NCI-H345 treated with DMSO at 0.1 percent for 48 hours (cell line): ENCODE results near the gene HSD3B7.
A peak's percentile ranks its signal among the peaks of the same experiment; 100 is the strongest.
"Not testable (repeated sequence)": the region's sequence is repeated elsewhere in the genome, so short reads cannot be mapped to it uniquely, and the experiment has no call there.

Experiments used
- DNase-seq: peaks from one replicate; lab custom pipeline; 2025; ENCODE audit not compliant: unreplicated experiment; lab: John Stamatoyannopoulos, UW

HSD3B7 gene

GRCh38 chr16:30984669-30985400, at the start of gene HSD3B7:
Gene HSD3B7 (plus strand): TSS chr16:30985207. CDS start chr16:30985659, 452 bp downstream.
- DNase-seq = peak; percentile 68

DNA sequence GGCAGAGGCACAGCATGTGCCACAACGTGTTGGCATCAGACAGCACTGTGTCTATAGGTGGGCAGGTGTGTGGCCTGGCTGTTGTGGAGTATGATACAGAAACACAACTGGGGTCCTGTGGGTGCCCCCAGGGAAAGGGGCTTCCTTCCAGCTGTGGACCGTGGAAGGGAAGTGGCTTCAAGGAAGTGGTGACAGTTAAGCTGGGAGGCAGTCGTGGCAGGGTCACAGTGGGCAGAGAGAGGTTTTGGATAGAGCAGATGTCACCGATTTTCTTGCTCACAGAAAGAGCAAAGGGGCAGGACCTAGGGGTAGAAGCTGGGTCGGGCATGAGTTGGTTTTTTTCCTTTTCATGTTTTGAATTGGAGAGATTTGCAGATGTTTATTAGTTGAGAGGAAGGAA, 47.3 kb upstream of the HSD3B7 start:
- DNase-seq = no peak

- not testable (repeated sequence) for DNase-seq
Measured at GRCh38 chr16:30939571-30939970, 45.4 kb upstream of the HSD3B7 start.

GRCh38 chr16:30941600-30942425, 43.2 kb upstream of the HSD3B7 start:
- peak; percentile 34 for DNase-seq

DNA sequence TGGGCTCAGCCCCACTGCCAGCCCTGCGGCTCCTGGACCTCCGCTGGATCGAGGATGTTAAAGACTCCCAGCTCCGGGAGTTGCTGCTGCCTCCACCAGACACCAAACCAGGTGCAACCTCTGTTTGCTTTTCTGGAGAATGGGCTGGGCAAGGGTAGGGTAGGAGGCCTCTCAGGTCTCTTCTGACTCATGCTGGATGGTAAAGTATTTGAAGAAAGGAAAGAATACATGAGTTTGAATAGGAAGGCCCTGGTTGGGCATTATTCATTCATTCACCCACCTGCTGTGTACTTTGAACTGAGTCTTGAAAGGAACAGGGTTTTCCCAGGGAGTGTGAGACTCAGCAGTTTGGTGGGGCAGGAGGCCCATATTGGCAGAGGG, 42.6 kb upstream of the HSD3B7 start:
- DNase-seq = no peak

- no peak for DNase-seq
Measured at GRCh38 chr16:30944352-30944751, 40.7 kb upstream of the HSD3B7 start.

GRCh38 chr16:30946671-30947540, 38.1 kb upstream of the HSD3B7 start:
- no peak for DNase-seq

- DNase-seq = no peak
Measured at GRCh38 chr16:30947541-30947858, 37.5 kb upstream of the HSD3B7 start.

GRCh38 chr16:30947859-30948666, 36.9 kb upstream of the HSD3B7 start:
- no peak for DNase-seq

- DNase-seq = no peak
Measured at GRCh38 chr16:30948667-30949649, 36.0 kb upstream of the HSD3B7 start, which contains the start of gene ORAI3. Gene ORAI3 (plus strand): TSS chr16:30949068. CDS start chr16:30949290, 222 bp downstream.

- peak; percentile 48 for DNase-seq
Measured at GRCh38 chr16:30949650-30950515, 35.1 kb upstream of the HSD3B7 start.

DNA sequence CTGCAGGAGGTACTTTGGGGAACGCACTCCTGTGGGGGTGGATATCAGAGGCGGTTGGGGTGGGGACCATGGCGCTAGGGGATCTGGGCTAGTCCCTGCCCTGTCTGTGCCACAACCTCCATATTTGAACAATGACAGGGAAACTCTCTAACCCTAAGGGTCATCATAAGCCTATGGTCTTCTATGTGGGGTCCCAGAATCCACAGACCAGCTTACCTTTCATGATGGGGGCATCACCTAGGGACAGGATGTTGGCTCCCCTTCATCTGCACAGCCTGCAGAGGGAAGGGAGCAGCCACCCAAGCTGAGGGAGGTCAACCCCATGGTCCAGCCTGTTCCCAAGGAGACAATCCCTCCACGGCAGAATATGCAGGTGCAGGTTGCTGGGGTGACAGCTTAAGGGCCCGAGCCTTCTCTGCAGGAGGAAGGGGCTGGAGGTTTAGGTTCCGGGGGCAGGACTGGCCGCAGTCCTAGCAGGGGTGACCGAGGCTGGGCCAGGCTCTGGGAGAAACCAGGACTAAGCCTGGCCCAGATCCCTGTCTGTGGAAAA, 34.4 kb upstream of the HSD3B7 start:
- DNase-seq = no peak

DNA sequence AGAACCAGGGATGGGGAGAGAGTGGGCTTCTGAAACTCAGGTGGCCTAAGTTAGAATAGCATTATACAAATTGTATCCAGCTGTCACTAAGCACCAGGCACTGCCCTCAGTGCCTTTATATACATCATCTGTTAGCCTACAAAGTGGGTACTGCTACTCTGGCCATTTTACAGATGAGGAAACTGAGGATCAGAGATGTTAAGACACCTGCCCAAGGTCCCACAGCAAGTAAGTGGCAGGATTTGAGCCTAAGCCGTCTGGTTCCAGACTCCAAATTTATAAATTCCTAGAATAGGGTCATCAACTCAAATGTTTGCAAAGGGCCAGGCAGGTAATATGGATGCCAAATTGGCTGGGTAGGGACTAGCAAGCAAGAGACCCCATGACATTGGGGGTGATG, 33.8 kb upstream of the HSD3B7 start:
- no peak for DNase-seq

DNA sequence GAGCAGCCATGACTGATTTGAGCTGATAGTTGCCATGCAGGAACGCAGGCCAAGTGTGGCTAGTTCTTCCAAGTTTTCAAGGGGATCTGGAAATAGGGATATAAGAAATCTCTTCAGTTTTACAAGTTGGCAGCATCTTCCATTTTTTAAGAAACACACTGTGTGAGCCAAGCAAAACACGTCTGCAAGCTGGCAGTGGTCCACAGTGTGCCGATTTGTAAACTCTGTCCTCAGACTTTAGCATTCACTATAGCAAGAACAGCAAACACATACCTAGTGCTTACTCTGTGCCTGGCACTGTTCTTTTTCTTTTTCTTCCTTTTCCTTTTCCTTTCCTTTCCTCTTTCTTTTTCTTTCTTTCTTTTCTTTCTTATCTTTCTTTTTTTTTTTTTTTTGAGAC, 33.3 kb upstream of the HSD3B7 start:
- no peak for DNase-seq

GRCh38 chr16:30953111-30953510, 31.9 kb upstream of the HSD3B7 start:
- no peak for DNase-seq

GRCh38 chr16:30953511-30954124, 31.4 kb upstream of the HSD3B7 start:
- DNase-seq = peak; percentile 60

- no peak for DNase-seq
Measured at GRCh38 chr16:30954993-30955392, 30.0 kb upstream of the HSD3B7 start.
